SK-N-MC (cell line): ENCODE measurements around the gene ILDR2.

Experiments
- EZH2 ChIP-seq: fragments of 200-600 bp; sonication (generic); IDR thresholded peaks from one replicate; pipeline ENCODE4 v1.6.1; 2017; ENCODE audit warnings: antibody characterized with exemption
- FOXP2 ChIP-seq: optimal IDR thresholded peaks from 2 replicates; pipeline ENCODE3; 2011; ENCODE audit warnings: mild to moderate bottlenecking, moderate library complexity; ENCODE audit not compliant: insufficient read depth; ENCODE audit errors: extremely low read length, control extremely low read depth
- POLR2AphosphoS5 ChIP-seq: IDR thresholded peaks from 2 replicates; pipeline ENCODE4 v1.6.1; 2012; ENCODE audit warnings: mild to moderate bottlenecking, low read depth, low read length, borderline replicate concordance

DNA sequence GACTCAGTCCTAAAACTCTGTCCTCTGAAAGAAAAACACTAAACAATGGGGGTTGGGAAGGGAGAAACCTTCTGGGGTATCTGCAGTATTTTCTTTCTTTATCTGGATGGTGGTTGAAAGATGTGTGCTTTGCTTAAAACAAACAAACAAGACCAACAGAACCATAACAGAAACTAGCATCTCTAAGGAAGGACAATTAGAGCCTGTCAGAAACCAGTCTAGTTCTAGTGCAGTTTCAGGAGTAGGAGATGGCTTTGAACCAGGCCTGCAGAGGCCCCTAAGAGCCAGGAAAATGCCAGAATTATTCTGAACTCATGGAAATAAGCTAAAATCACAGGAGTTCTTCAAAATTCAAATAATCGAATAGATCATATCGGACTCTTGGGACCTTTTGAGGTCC lies 18.5 kb downstream of the ILDR2 start:
- TF ChIP-seq POLR2AphosphoS5 (no peak), EZH2 (no peak), FOXP2 (no peak)
